Measurements from ENCODE around the gene CHRDL2.

DNA sequence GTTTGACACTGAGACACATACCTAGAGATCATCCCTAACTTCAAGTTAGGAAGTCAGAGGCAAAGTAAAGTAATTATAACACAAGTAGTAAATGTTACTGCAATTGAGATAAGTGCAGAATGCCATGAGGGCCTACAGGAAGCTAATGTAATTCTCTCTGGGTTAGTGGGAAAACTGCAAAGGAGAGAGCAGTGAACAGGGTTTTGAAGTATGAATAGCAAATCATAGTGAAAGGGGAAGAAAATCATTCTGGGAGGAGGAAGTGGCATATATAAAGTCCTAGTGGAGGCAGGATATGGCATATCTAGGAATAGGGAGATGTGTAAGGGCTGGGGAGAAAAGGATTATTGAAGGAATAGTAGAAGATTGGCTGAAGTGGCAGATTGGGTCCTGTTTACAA lies 45.3 kb upstream of the CHRDL2 start:
- TF ChIP-seq, protein P1, sequence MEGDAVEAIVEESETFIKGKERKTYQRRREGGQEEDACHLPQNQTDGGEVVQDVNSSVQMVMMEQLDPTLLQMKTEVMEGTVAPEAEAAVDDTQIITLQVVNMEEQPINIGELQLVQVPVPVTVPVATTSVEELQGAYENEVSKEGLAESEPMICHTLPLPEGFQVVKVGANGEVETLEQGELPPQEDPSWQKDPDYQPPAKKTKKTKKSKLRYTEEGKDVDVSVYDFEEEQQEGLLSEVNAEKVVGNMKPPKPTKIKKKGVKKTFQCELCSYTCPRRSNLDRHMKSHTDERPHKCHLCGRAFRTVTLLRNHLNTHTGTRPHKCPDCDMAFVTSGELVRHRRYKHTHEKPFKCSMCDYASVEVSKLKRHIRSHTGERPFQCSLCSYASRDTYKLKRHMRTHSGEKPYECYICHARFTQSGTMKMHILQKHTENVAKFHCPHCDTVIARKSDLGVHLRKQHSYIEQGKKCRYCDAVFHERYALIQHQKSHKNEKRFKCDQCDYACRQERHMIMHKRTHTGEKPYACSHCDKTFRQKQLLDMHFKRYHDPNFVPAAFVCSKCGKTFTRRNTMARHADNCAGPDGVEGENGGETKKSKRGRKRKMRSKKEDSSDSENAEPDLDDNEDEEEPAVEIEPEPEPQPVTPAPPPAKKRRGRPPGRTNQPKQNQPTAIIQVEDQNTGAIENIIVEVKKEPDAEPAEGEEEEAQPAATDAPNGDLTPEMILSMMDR (conservative IDR thresholded peaks at IDR 0.05 in 1 of 2, IDR thresholded peaks at IDR 0.05 in 1 of 2; ENCODE audit: extremely low read depth in 1 of 2, insufficient read depth in 1 of 2, low read depth in 1 of 2, low read length in 2 of 2): no peak
- TF ChIP-seq EZH2 (IDR thresholded peaks at IDR 0.05; ENCODE audit: borderline replicate concordance, low read length): no peak
